Effector memory CD4-positive, alpha-beta T cell (primary cell): ENCODE results near the gene GNAI1.

Experiments
- DNase-seq, 3 donors: peaks; one replicate each; pipeline ENCODE4 v3.0.0-alpha.2; 2020
- H3K27ac ChIP-seq: 2 replicates; pipeline ENCODE4 v1.7.0; 2013; ENCODE audit warnings: mild to moderate bottlenecking, low read length, moderate library complexity; ENCODE audit not compliant: insufficient read depth, poor library complexity, severe bottlenecking
- H3K27me3 ChIP-seq: replicated peaks from 2 replicates; pipeline ENCODE4 v1.7.0; 2013; ENCODE audit warnings: mild to moderate bottlenecking, low read length; ENCODE audit not compliant: insufficient read depth, control insufficient read depth, poor library complexity, severe bottlenecking
- H3K36me3 ChIP-seq: 2 replicates; pipeline ENCODE4 v1.7.0; 2013; ENCODE audit warnings: mild to moderate bottlenecking, low read length, moderate library complexity; ENCODE audit not compliant: control insufficient read depth, insufficient read depth
- H3K4me1 ChIP-seq: 2 replicates; pipeline ENCODE4 v1.7.0; 2013; ENCODE audit warnings: low read length, mild to moderate bottlenecking; ENCODE audit not compliant: control insufficient read depth, insufficient read depth, poor library complexity, severe bottlenecking
- H3K4me3 ChIP-seq: 2 replicates; pipeline ENCODE4 v1.7.0; 2013; ENCODE audit warnings: low read length, low read depth, mild to moderate bottlenecking; ENCODE audit not compliant: insufficient read depth, poor library complexity, severe bottlenecking
- H3K9me3 ChIP-seq: 2 replicates; pipeline ENCODE4 v1.7.0; 2013; ENCODE audit warnings: mild to moderate bottlenecking, low read length, moderate library complexity; ENCODE audit not compliant: control insufficient read depth
- total RNA-seq, 3 donors: gene quantifications; one replicate each; lab custom pipeline; 2026; lab: John Stamatoyannopoulos, UW

GNAI1 gene
- 0.09 to 0.97 (median 0.35) reads per million in 3 donors for total RNA-seq

DNA sequence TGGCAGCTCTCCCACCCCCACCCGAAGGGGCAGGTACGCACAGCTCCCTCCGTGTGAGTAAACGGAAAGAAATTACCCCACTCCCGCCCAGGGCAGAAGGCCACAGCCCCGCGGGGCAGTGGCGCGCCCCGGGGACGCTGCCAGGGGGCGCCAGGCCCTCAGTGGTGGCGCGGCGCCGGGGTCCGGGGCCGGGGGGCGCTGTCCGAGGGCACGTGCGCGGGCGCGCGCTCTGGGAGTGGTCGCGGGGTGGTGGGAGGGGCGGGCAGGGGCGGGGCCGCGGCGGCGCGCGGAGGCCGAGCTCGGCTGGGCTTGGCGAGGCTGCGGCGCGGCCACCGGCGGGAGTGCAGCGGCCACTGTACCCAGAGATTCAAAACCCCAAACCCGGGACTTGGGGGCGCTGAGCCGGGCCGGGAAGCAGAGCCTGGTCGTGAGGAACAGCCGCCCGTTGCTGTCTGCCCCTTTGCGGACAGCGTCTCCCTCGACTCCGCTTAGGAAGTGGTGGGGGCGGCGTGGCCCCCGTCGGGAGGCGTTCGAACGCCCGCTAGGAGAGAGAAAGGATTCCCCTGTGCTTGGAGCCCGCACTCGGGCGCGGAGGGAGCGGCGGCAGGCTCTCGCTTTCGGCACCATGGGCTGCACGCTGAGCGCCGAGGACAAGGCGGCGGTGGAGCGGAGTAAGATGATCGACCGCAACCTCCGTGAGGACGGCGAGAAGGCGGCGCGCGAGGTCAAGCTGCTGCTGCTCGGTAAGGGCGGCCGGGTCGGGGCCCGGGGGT is at the start of gene GNAI1:
TSS of gene GNAI1 (plus strand) at position 296 of the 773 bp plus-strand sequence. CDS start at position 626, 330 bp downstream.
- Histone ChIP-seq H3K4me1 (peaks cover 7% of the 10 kb centered on the region), H3K9me3 (no peaks in the 10 kb centered on the region), H3K27me3 (no peaks in the 10 kb centered on the region), H3K4me3 (peak within 1 kb of the TSS; percentile 32), H3K27ac (no peak within 1 kb of the TSS), H3K36me3 (no peaks in the 10 kb centered on the region)
- DNase-seq: no peak

DNA sequence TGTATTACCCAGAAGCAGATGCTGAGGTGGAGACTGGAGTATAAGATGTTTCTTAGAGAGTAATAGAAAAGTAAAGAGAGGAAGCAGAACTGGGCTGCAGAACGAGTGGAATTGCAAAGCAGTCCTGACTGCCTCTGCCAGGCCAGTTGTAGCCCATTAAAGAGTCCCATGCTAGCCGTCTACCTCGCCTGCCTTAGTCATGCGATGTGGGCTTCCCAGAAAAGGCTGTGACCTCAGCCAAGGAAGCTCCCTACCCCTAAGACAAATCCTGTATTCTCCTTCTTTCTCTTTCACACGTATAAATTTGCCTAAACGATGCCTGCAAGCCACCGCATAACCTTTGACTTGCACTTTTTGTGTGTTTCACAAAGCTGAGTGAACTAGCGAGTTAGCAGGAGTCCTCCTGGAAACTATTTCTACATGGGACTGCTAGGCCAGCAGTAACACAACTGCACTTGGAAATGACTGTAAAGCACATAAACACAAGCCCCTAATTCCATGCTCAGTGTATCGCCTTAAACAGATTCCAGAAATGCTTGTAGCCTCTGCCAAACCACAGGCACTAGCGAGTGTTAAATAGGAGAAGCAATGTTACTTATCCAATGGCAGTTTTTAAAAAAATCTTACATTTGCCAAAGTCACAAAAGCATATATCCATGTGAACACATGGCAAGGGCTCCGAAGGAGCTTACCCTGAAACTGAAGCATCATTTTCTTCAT is 47.4 kb upstream of the GNAI1 start:
- Histone ChIP-seq H3K4me3 (no peak overlapping the region), H3K36me3 (no peaks in the 10 kb centered on the region), H3K9me3 (no peaks in the 10 kb centered on the region), H3K4me1 (no peaks in the 10 kb centered on the region), H3K27me3 (no peaks in the 10 kb centered on the region), H3K27ac (no peak overlapping the region)
- DNase-seq: no peak

DNA sequence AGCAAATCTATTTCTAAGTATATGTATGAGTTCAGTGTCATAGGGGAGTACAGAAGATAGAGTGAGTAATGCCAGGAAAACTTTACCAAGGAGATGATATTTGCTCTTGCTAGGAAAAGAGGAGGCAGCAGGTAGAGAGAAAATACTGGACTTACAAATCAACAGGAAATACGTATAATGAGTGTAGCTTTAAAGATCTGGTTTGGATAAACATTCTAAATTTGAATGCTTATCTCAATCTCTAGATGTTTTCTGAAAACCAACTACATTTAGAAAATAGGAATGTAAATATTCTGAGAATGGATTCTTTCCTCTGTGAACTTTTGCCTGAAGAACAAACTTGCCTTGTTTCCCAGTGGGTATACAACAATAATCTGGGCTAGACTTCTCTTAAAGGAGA is 46.9 kb upstream of the GNAI1 start:
- Histone ChIP-seq H3K27me3 (no peaks in the 10 kb centered on the region), H3K27ac (no peak overlapping the region), H3K4me3 (no peak overlapping the region), H3K36me3 (no peaks in the 10 kb centered on the region), H3K9me3 (no peaks in the 10 kb centered on the region), H3K4me1 (no peaks in the 10 kb centered on the region)
- no peak for DNase-seq

DNA sequence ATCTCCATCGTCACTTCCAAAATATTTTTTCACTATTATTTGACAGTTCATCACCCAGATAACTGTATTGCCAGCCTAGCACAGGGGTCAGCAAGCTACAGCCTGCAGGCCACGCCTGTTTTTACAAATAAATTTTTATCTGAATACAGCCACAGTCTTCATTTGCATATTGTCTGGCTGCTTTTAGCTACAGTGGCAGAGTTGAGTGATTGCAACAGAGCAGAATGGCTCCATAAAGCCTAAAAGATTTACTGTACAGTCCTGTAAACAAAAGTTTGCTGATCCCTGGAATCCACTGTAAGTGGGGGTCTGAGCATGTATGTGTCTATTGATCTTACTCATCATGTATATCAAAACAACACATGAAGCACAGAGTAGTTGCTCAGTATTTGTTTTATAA is 45.9 kb upstream of the GNAI1 start:
- DNase-seq: no peak
- Histone ChIP-seq H3K4me3 (no peak overlapping the region), H3K27me3 (no peaks in the 10 kb centered on the region), H3K27ac (no peak overlapping the region), H3K9me3 (no peaks in the 10 kb centered on the region), H3K36me3 (no peaks in the 10 kb centered on the region), H3K4me1 (no peaks in the 10 kb centered on the region)

DNA sequence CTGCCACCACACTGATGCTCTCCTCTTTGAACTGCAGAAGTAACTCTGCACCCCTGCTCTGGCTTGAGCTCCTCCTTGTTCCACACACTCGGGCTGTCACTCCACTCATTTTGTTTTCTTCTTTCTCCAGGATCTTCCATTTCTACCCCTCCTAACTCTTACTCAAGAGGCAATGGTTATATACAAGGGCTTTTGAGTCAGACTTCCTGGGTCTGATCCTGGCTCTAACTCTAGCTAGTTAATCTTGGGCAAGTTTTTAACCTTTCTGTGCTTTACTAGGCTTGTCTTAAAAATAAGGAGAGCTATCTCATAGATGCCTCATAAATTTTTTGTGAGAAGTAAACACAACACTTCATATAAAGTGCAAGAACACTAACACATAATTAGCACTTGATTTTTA is 45.3 kb upstream of the GNAI1 start:
- Histone ChIP-seq H3K27ac (no peak overlapping the region), H3K36me3 (no peaks in the 10 kb centered on the region), H3K9me3 (no peaks in the 10 kb centered on the region), H3K4me3 (no peak overlapping the region), H3K27me3 (no peaks in the 10 kb centered on the region), H3K4me1 (no peaks in the 10 kb centered on the region)
- DNase-seq: no peak

DNA sequence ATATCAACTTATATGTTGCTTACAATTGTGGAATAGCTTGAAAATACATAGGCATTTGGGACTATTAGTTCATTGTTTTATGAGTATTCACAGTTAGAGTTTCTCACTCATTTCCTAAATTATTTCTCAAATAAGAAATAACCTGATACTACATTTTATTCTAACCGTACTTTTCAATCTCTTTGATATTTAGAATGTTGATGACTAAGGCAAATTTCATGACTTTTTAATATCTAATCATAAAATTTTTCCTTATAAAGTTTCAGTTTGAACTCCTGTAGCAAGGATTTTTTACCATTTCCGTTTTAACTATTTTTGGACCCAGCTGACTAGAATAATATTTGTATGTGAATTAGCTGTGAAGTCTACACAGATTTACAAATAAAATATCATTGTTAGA is 41.3 kb upstream of the GNAI1 start:
- no peaks in the 10 kb centered on the region for H3K36me3 ChIP-seq
- H3K4me3 ChIP-seq: no peak overlapping the region
- H3K4me1 ChIP-seq: no peaks in the 10 kb centered on the region
- no peaks in the 10 kb centered on the region for H3K9me3 ChIP-seq
- H3K27ac ChIP-seq: no peak overlapping the region
- no peaks in the 10 kb centered on the region for H3K27me3 ChIP-seq
- DNase-seq: no peak

DNA sequence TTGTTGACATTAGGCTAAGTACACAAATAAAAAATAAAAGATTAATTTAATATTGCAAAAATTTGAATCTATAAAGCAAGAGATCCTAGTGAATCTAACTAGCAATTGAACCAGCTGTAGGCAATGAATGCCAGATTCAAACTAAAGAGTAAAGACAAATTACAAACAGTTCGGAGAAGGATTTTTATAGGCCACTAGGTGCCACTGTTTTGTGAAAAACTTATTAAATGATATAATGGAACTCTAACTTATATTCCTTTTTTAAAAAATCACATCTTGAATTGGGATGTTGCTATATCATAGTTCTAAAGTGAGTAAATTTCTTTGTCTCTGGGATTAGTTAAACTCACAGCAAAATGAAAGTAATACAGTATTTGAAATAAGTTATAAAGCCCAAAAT is 39.1 kb upstream of the GNAI1 start:
- Histone ChIP-seq H3K4me3 (no peak overlapping the region), H3K27me3 (no peaks in the 10 kb centered on the region), H3K4me1 (no peaks in the 10 kb centered on the region), H3K9me3 (no peaks in the 10 kb centered on the region), H3K36me3 (no peaks in the 10 kb centered on the region), H3K27ac (no peak overlapping the region)
- no peak for DNase-seq

DNA sequence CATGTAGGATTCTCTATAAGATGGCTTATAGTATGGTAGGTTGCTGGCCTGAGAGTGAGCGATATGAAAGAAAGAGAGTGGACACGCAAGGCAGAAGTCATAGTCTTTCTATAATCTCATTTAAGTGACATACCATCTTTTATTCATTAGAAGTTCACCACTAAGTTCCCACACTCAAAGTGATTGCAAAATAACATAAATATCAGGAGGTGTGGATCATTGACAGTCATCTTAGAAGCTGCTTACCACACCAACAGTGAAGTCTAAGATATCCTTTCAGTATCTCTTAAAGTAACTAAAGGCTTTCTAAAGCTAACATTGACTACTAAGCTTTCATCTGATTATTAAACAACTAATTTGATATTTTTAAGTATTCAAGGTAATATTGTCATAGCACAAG is 36.9 kb upstream of the GNAI1 start:
- H3K9me3 ChIP-seq: no peaks in the 10 kb centered on the region
- DNase-seq: no peak
- no peak overlapping the region for H3K27ac ChIP-seq
- no peaks in the 10 kb centered on the region for H3K27me3 ChIP-seq
- no peak overlapping the region for H3K4me3 ChIP-seq
- no peaks in the 10 kb centered on the region for H3K4me1 ChIP-seq
- H3K36me3 ChIP-seq: no peaks in the 10 kb centered on the region

DNA sequence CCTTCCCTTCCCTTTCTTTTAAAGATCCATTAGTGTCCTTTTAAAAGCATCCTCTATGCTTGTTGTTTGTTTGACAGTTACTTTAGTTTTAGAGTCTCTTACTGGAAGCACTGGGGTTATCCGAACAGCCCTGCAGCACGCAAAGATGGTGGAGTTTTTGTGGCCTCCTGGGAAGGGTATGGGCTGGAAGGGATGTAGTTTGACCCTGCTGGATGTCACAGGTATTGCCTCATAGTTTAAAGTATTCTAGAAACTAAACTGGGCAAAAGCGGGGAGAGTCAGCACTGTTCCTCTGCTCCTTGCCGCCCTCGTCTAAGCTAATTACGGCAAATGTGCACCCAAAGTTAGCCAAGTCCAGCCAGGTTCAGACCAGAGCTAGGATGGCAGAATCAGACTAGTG is 35.8 kb upstream of the GNAI1 start:
- DNase-seq: no peak
- no peaks in the 10 kb centered on the region for H3K4me1 ChIP-seq
- no peaks in the 10 kb centered on the region for H3K27me3 ChIP-seq
- H3K9me3 ChIP-seq: no peaks in the 10 kb centered on the region
- H3K4me3 ChIP-seq: no peak overlapping the region
- no peaks in the 10 kb centered on the region for H3K36me3 ChIP-seq
- no peak overlapping the region for H3K27ac ChIP-seq

DNA sequence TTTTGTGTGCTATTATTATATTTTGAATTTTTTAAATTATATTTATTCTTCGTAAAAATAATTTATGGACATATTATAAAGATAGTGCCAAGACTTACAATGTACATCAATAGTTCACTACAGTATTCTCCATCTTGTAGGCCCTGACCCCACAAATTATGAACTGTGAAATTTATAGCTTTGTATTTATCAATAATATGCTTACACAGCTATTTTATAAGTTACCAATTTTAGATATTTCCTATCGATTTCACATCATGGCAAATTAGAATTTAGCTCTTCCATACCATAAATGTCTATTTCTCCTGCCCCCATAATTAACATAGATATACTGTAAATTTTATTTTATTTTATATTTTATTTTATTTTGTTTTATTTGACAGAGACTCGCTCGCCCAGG is 34.4 kb upstream of the GNAI1 start:
- Histone ChIP-seq H3K36me3 (no peaks in the 10 kb centered on the region), H3K4me3 (no peak overlapping the region)
- no peak for DNase-seq

More for the DNA sequence above, 34.4 kb upstream of the GNAI1 start:
- Histone ChIP-seq H3K9me3 (no peaks in the 10 kb centered on the region), H3K27me3 (no peaks in the 10 kb centered on the region), H3K4me1 (no peaks in the 10 kb centered on the region), H3K27ac (no peak overlapping the region)
